Neutrophil (primary cell): Measurements from ENCODE around the gene MAGI3.

Experiments
- H3K27ac ChIP-seq: fragments of 200-600 bp; sonication (generic); 2 replicates; pipeline ENCODE4 v1.5.1; 2016; ENCODE audit warnings: mild to moderate bottlenecking, moderate library complexity
- H3K27me3 ChIP-seq: fragments of 200-600 bp; sonication (generic); 2 replicates; pipeline ENCODE4 v1.6.0; 2016; ENCODE audit warnings: mild to moderate bottlenecking
- H3K36me3 ChIP-seq: fragments of 200-600 bp; sonication (generic); 2 replicates; pipeline ENCODE4 v1.5.1; 2017
- H3K4me1 ChIP-seq, 2 experiments: fragments of 200-600 bp in 1 of 2; sonication (generic) in 1 of 2; 1 replicate in 1 of 2; 2 replicates in 1 of 2; pipeline versions ENCODE4 v1.5.1 to v1.6.1; 2013 to 2016; ENCODE audit warnings: low read depth in 1 of 2, low read length in 1 of 2, mild to moderate bottlenecking in 1 of 2, moderate library complexity in 1 of 2; ENCODE audit not compliant: control insufficient read depth in 1 of 2, insufficient read depth in 1 of 2
- H3K4me3 ChIP-seq, 2 experiments: fragments of 200-600 bp in 1 of 2; sonication (generic) in 1 of 2; 1 replicate in 1 of 2; 2 replicates in 1 of 2; pipeline ENCODE4 v1.5.1; 2013 to 2016; ENCODE audit warnings: low read depth in 1 of 2, low read length in 1 of 2, mild to moderate bottlenecking in 1 of 2, moderate library complexity in 1 of 2
- H3K9me3 ChIP-seq: fragments of 200-600 bp; sonication (generic); 2 replicates; pipeline ENCODE4 v1.5.1; 2016
- TF ChIP-seq, protein P1 (sequence below): fragments of 200-600 bp; sonication (generic); IDR thresholded peaks from 2 replicates; pipeline ENCODE4 v1.5.1; 2016; ENCODE audit warnings: antibody characterized with exemption

The MAGI3 gene

DNA sequence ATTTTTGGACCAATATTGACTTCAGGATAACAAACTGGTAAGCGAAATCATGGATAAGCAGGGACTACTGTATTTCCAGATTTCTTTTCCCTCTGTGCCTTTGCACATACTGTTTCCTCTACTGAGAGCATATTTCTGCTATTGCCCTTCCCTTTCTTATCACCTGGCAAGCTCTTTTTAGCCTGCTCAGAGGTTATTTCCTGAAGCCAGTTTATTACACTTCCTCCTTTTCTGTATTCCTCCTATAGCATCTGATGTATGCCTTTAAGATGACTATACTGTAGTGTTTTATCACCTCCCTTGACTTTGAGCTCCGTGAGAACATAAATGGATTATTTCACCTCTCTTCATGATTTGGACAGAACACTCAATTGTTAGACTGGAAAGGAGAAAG, 49.0 kb downstream of the MAGI3 start:
- Histone ChIP-seq H3K9me3 (no peaks in the 10 kb centered on the region), H3K4me3 (no peak overlapping the region), H3K36me3 (no peaks in the 10 kb centered on the region), H3K27me3 (no peaks in the 10 kb centered on the region), H3K27ac (no peak overlapping the region), H3K4me1 (no peaks in the 10 kb centered on the region)
- TF ChIP-seq, protein P1, sequence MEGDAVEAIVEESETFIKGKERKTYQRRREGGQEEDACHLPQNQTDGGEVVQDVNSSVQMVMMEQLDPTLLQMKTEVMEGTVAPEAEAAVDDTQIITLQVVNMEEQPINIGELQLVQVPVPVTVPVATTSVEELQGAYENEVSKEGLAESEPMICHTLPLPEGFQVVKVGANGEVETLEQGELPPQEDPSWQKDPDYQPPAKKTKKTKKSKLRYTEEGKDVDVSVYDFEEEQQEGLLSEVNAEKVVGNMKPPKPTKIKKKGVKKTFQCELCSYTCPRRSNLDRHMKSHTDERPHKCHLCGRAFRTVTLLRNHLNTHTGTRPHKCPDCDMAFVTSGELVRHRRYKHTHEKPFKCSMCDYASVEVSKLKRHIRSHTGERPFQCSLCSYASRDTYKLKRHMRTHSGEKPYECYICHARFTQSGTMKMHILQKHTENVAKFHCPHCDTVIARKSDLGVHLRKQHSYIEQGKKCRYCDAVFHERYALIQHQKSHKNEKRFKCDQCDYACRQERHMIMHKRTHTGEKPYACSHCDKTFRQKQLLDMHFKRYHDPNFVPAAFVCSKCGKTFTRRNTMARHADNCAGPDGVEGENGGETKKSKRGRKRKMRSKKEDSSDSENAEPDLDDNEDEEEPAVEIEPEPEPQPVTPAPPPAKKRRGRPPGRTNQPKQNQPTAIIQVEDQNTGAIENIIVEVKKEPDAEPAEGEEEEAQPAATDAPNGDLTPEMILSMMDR, result no peak

DNA sequence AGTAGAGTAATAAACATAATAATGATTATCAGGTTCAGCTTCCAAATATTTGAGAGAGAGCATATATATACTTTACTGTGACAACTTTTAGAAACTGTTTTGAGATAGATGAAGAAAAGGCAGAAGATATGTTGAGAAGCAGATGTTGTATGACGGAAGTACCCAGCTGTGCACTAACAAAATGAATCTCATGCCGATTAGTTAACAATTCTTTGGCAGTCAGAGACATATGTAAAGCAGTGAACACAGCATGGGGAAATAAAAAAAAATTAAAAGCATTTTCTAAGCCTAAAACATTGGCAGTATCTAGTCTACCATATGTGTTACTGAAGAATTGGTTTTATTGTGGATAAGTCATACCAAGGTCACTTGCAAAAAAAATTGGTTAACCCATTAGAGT, 51.8 kb downstream of the MAGI3 start:
- H3K27ac ChIP-seq, result no peak overlapping the region
- no peaks in the 10 kb centered on the region for H3K4me1 ChIP-seq
- H3K4me3 ChIP-seq, result no peak overlapping the region
- no peaks in the 10 kb centered on the region for H3K9me3 ChIP-seq
- TF ChIP-seq, protein P1, result no peak
- no peaks in the 10 kb centered on the region for H3K36me3 ChIP-seq
- no peaks in the 10 kb centered on the region for H3K27me3 ChIP-seq

DNA sequence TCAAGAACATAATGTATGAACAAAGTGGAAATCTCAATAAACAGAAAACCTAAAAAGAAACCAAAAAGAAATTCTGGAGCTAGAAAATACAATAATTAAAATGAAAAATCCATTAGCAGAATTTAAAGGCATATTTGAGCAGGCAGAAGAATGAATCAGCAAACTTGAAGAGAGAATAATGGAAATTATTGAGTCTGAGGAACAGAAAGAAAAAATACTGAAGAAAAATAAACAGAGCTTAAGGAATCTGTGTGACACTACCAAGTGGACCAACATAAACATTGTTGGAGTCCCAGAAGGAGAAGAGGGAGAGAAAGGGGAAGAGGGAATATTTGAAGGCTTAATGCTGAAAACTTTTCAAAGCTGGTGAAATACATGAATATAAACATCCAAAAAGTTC, 54.5 kb downstream of the MAGI3 start:
- Histone ChIP-seq H3K27me3 (no peaks in the 10 kb centered on the region), H3K4me3 (no peak overlapping the region), H3K4me1 (no peaks in the 10 kb centered on the region), H3K9me3 (no peaks in the 10 kb centered on the region), H3K36me3 (no peaks in the 10 kb centered on the region), H3K27ac (no peak overlapping the region)
- TF ChIP-seq, protein P1, result no peak

DNA sequence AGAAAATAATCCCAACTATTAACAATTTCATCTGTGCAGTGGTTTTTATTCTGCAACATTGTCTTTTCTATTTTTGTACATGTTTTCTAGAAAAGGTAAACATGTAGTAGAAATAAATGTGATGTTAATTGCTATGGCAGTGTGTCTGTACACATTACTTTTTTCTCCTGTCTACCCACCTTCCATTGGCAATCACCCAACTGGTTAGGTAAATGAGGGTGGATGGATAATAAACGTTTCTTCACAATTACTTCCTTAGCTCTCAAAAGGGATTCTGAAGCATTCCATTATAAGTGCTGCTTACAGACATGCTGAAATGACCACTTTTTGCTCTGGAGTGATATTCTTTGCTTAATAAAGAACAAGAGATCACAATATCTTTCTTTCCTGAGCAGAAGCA, 61.4 kb downstream of the MAGI3 start:
- Histone ChIP-seq H3K27ac (no peak overlapping the region), H3K4me1 (peaks cover 0 to 4% of the 10 kb centered on the region in 2 experiments), H3K4me3 (no peak overlapping the region), H3K9me3 (no peaks in the 10 kb centered on the region), H3K36me3 (no peaks in the 10 kb centered on the region), H3K27me3 (no peaks in the 10 kb centered on the region)
- TF ChIP-seq, protein P1, result no peak

DNA sequence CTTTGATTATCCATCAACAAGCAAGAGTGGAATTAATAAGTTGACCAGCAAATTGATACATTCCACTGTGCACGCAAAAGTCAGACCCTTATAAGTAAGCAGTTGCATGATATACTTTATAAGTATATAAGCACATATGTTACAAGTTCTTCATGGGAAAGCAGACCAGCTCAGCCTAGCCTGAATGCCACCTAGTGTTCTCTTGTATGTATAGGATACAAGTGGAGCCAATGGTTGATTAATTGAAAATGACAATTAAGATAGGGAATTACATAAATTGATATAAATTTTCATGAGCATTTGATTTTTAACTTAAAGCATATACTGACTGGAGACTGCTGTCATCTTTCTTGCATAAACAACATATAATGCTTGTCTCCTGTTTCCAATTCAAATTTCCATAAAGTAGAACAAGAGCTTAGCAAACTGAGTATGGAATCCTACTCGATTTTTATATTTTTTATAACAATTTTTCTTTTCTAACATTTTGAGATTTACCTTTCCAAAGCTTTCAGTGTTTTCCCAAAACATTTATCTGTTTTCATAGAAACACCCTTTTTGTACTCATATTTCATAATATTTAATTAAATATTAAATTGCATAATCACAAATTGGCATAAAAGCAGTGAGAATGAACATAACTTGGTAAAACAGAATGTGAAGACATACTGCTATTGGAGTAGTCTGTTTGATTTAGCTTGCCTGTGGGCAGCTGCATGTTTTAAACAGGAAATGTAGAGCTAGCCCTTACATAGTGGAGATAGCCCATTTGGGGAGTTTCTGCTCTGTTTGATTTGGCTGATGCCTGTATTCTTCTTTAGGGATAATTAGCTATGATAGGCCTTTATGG, 62.8 kb downstream of the MAGI3 start:
- Histone ChIP-seq H3K27me3 (no peaks in the 10 kb centered on the region), H3K4me3 (no peak overlapping the region)
- TF ChIP-seq, protein P1, result no peak

More for the DNA sequence above, 62.8 kb downstream of the MAGI3 start:
- Histone ChIP-seq H3K4me1 (peaks cover 0 to 4% of the 10 kb centered on the region in 2 experiments), H3K36me3 (no peaks in the 10 kb centered on the region), H3K9me3 (no peaks in the 10 kb centered on the region), H3K27ac (no peak overlapping the region)
